ENCODE measurements around the gene RPS3. TPM values are rescaled to one million over a fixed set of nuclear protein-coding genes. Genes with fewer than 3 reads are reported as not detected.
"Not testable (repeated sequence)": the region's sequence is repeated elsewhere in the genome, so short reads cannot be mapped to it uniquely, and the experiment has no call there.

Gene RPS3
- polyA plus RNA-seq, 4 donors, result 1,492 to 4,274 (median 3,256) TPM

- DNase-seq, result peak; percentile 80 to 94
- H3K4me3 ChIP-seq (ENCODE audit: low read depth in 1 of 3, low read length in 3 of 3), result no peak overlapping the region
- FAIRE-seq, result no peak
- H3K36me3 ChIP-seq (ENCODE audit: control insufficient read depth in 3 of 3, insufficient read depth in 2 of 3, low read depth in 1 of 3, low read length in 3 of 3), result no peaks in the 10 kb centered on the region
- H3K27ac ChIP-seq (ENCODE audit: low read depth in 1 of 3, low read length in 2 of 3), result peak overlapping the region; percentile 89 to 93 (median 90)
- peaks cover 0 to 17% (median 2%) of the 10 kb centered on the region in 3 donors for H3K4me1 ChIP-seq (ENCODE audit: control insufficient read depth in 3 of 3, insufficient read depth in 2 of 3, low read depth in 1 of 3, low read length in 2 of 3)
- WGBS, 3 donors, result 7 to 36% (median 23%) methylated on average over 8 of the region's 8 CpGs
- H3K27me3 ChIP-seq (ENCODE audit: control insufficient read depth in 3 of 3, insufficient read depth in 3 of 3, low read length in 3 of 3), result no peaks in the 10 kb centered on the region
- H3K9me3 ChIP-seq (ENCODE audit: control insufficient read depth in 2 of 2, insufficient read depth in 1 of 2, low read depth in 1 of 2, low read length in 1 of 2), result peaks cover 0 to 5% of the 10 kb centered on the region in 2 donors
Measured at GRCh38 chr11:75371949-75372876, 27.1 kb upstream of the RPS3 start.

- Histone ChIP-seq H3K4me3 (ENCODE audit: low read depth in 1 of 3, low read length in 3 of 3) (no peak overlapping the region), H3K36me3 (ENCODE audit: control insufficient read depth in 3 of 3, insufficient read depth in 2 of 3, low read depth in 1 of 3, low read length in 3 of 3) (no peaks in the 10 kb centered on the region), H3K27ac (ENCODE audit: low read depth in 1 of 3, low read length in 2 of 3) (peak overlapping the region in 1 of 3 donors; percentile 90), H3K9me3 (ENCODE audit: control insufficient read depth in 2 of 2, insufficient read depth in 1 of 2, low read depth in 1 of 2, low read length in 1 of 2) (peaks cover 0 to 5% of the 10 kb centered on the region in 2 donors), H3K27me3 (ENCODE audit: control insufficient read depth in 3 of 3, insufficient read depth in 3 of 3, low read length in 3 of 3) (no peaks in the 10 kb centered on the region), H3K4me1 (ENCODE audit: control insufficient read depth in 3 of 3, insufficient read depth in 2 of 3, low read depth in 1 of 3, low read length in 2 of 3) (peaks cover 0 to 17% (median 2%) of the 10 kb centered on the region in 3 donors)
- WGBS, 3 donors, result 54 to 76% (median 60%) methylated on average over 8 of the region's 8 CpGs
- FAIRE-seq, result no peak
- peak; percentile 45 to 77 for DNase-seq
Measured at GRCh38 chr11:75373201-75373600, 26.1 kb upstream of the RPS3 start.

DNA sequence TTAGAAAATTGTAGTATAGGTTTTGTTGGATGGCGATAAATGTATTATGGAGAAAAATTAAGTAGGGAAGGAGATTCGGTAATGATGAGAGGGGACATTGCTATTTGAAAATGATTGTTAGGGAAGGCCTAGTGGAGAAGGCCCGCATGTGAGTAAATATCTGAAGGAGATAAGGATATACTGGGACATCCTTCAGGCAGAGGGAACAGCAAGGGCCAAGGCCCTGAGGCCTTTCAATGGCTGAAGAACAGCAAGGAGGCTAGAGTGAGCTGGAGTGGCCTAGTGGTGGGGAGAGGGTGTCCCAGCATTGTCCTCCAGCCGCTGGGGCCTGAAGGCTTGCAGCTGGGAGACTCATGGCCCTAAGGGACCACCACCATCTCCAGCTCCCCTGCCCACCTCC, 24.7 kb upstream of the RPS3 start:
- no peaks in the 10 kb centered on the region for H3K9me3 ChIP-seq (ENCODE audit: control insufficient read depth in 2 of 2, insufficient read depth in 1 of 2, low read depth in 1 of 2, low read length in 1 of 2)
- H3K4me1 ChIP-seq (ENCODE audit: control insufficient read depth in 3 of 3, insufficient read depth in 2 of 3, low read depth in 1 of 3, low read length in 2 of 3), result peaks cover 0 to 26% (median 6%) of the 10 kb centered on the region in 3 donors
- FAIRE-seq (no peak), DNase-seq (no peak)
- WGBS, 3 donors, result 89 to 93% (median 91%) methylated on average over 3 to 4 of the region's 4 CpGs
- H3K4me3 ChIP-seq (ENCODE audit: low read depth in 1 of 3, low read length in 3 of 3), result no peak overlapping the region
- no peaks in the 10 kb centered on the region for H3K36me3 ChIP-seq (ENCODE audit: control insufficient read depth in 3 of 3, insufficient read depth in 2 of 3, low read depth in 1 of 3, low read length in 3 of 3)
- no peak overlapping the region for H3K27ac ChIP-seq (ENCODE audit: low read depth in 1 of 3, low read length in 2 of 3)
- H3K27me3 ChIP-seq (ENCODE audit: control insufficient read depth in 3 of 3, insufficient read depth in 3 of 3, low read length in 3 of 3), result no peaks in the 10 kb centered on the region

DNA sequence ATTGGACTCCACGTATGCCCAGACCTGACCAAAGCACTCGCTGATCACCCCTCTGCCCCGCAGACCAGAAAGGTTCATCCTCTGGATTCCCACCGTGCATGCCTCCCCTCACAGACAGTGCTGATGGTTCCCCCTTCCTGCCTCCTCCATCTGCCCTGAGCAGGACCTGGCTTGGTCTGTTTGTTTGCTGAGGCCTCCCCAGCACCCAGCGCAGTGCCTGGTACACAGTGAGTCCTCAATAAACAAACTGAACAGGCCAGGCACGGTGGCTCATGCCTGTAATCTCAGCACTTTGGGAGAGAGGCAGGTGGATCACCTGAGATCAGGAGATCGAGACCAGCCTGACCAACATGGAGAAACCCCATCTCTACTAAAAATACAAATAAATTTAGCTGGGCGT, 23.7 kb upstream of the RPS3 start:
- Histone ChIP-seq H3K27me3 (ENCODE audit: control insufficient read depth in 3 of 3, insufficient read depth in 3 of 3, low read length in 3 of 3) (no peaks in the 10 kb centered on the region), H3K27ac (ENCODE audit: low read depth in 1 of 3, low read length in 2 of 3) (no peak overlapping the region), H3K36me3 (ENCODE audit: control insufficient read depth in 3 of 3, insufficient read depth in 2 of 3, low read depth in 1 of 3, low read length in 3 of 3) (no peaks in the 10 kb centered on the region), H3K4me3 (ENCODE audit: low read depth in 1 of 3, low read length in 3 of 3) (no peak overlapping the region), H3K9me3 (ENCODE audit: control insufficient read depth in 2 of 2, insufficient read depth in 1 of 2, low read depth in 1 of 2, low read length in 1 of 2) (no peaks in the 10 kb centered on the region), H3K4me1 (ENCODE audit: control insufficient read depth in 3 of 3, insufficient read depth in 2 of 3, low read depth in 1 of 3, low read length in 2 of 3) (peaks cover 0 to 35% (median 6%) of the 10 kb centered on the region in 3 donors)
- WGBS, 3 donors, result 78 to 86% (median 84%) methylated on average over 8 of the region's 8 CpGs
- FAIRE-seq, result no peak
- DNase-seq, result no peak

GRCh38 chr11:75376175-75376574, 23.1 kb upstream of the RPS3 start:
- no peaks in the 10 kb centered on the region for H3K36me3 ChIP-seq (ENCODE audit: control insufficient read depth in 3 of 3, insufficient read depth in 2 of 3, low read depth in 1 of 3, low read length in 3 of 3)
- DNase-seq (no peak), FAIRE-seq (no peak)
- H3K4me3 ChIP-seq (ENCODE audit: low read depth in 1 of 3, low read length in 3 of 3), result no peak overlapping the region
- 84 to 89% (median 85%) methylated on average over 9 of the region's 9 CpGs for WGBS, 3 donors
- H3K9me3 ChIP-seq (ENCODE audit: control insufficient read depth in 2 of 2, insufficient read depth in 1 of 2, low read depth in 1 of 2, low read length in 1 of 2), result no peaks in the 10 kb centered on the region
- H3K27ac ChIP-seq (ENCODE audit: low read depth in 1 of 3, low read length in 2 of 3), result peak overlapping the region in 1 of 3 donors; percentile 9
- H3K27me3 ChIP-seq (ENCODE audit: control insufficient read depth in 3 of 3, insufficient read depth in 3 of 3, low read length in 3 of 3), result no peaks in the 10 kb centered on the region
- peaks cover 4 to 40% (median 9%) of the 10 kb centered on the region in 3 donors for H3K4me1 ChIP-seq (ENCODE audit: control insufficient read depth in 3 of 3, insufficient read depth in 2 of 3, low read depth in 1 of 3, low read length in 2 of 3)

DNA sequence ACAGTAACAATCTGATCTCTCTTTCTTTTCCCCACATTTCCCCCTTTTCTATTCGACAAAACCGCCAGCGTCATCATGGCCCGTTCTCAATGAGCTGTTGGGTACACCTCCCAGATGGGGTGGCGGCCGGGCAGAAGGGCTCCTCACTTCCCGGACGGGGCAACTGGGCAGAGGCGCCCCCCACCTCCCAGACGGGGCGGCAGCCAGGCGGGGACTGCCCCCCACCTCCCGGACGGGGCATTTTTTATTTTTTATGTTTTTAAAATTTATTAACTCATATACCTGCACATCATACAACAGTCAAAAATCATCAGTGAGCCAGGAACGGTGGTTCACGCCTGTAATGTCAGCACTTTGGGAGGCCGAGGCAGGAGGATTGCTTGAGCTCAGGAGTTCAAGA, 20.5 kb upstream of the RPS3 start:
- H3K27me3 ChIP-seq (ENCODE audit: control insufficient read depth in 3 of 3, insufficient read depth in 3 of 3, low read length in 3 of 3); H3K36me3 ChIP-seq (ENCODE audit: control insufficient read depth in 3 of 3, insufficient read depth in 2 of 3, low read depth in 1 of 3, low read length in 3 of 3); FAIRE-seq; H3K4me3 ChIP-seq (ENCODE audit: low read depth in 1 of 3, low read length in 3 of 3); DNase-seq; H3K9me3 ChIP-seq (ENCODE audit: control insufficient read depth in 2 of 2, insufficient read depth in 1 of 2, low read depth in 1 of 2, low read length in 1 of 2): not testable (repeated sequence)
- Histone ChIP-seq H3K27ac (ENCODE audit: low read depth in 1 of 3, low read length in 2 of 3) (peak overlapping the region in 1 of 3 donors; percentile 56), H3K4me1 (ENCODE audit: control insufficient read depth in 3 of 3, insufficient read depth in 2 of 3, low read depth in 1 of 3, low read length in 2 of 3) (peaks cover 4 to 26% (median 9%) of the 10 kb centered on the region in 3 donors)
- WGBS, 3 donors, result 85 to 92% (median 91%) methylated on average over 17 of the region's 17 CpGs

DNA sequence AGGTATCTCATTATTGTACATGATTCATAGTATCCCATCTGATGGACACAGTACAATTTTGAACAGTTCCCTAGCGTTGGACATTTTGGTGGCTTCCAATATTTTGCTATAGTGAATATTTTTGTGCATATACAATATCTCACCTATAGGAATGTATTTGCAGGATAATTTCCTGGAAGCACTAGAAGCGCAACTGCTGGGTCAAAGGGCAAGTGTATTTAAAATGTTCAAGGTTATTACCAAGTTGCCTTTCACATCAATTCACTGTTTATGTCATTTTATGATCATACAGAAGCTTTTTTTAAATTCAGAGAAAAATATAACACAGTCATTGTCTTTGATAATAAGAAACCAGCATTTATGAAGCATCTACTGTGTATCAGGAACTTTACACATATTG, 19.1 kb upstream of the RPS3 start:
- Histone ChIP-seq H3K4me3 (ENCODE audit: low read depth in 1 of 3, low read length in 3 of 3) (no peak overlapping the region), H3K9me3 (ENCODE audit: control insufficient read depth in 2 of 2, insufficient read depth in 1 of 2, low read depth in 1 of 2, low read length in 1 of 2) (no peaks in the 10 kb centered on the region), H3K36me3 (ENCODE audit: control insufficient read depth in 3 of 3, insufficient read depth in 2 of 3, low read depth in 1 of 3, low read length in 3 of 3) (no peaks in the 10 kb centered on the region), H3K27ac (ENCODE audit: low read depth in 1 of 3, low read length in 2 of 3) (peak overlapping the region; percentile 25 to 85 (median 53)), H3K27me3 (ENCODE audit: control insufficient read depth in 3 of 3, insufficient read depth in 3 of 3, low read length in 3 of 3) (no peaks in the 10 kb centered on the region), H3K4me1 (ENCODE audit: control insufficient read depth in 3 of 3, insufficient read depth in 2 of 3, low read depth in 1 of 3, low read length in 2 of 3) (peaks cover 4 to 28% (median 9%) of the 10 kb centered on the region in 3 donors)
- 30 to 65% (median 50%) methylated on average over 2 of the region's 2 CpGs for WGBS, 3 donors
- peak in 1 of 2 donors; percentile 53 for DNase-seq
- no peak for FAIRE-seq

GRCh38 chr11:75380716-75381420, 18.4 kb upstream of the RPS3 start:
- Histone ChIP-seq H3K9me3 (ENCODE audit: control insufficient read depth in 2 of 2, insufficient read depth in 1 of 2, low read depth in 1 of 2, low read length in 1 of 2) (no peaks in the 10 kb centered on the region), H3K27me3 (ENCODE audit: control insufficient read depth in 3 of 3, insufficient read depth in 3 of 3, low read length in 3 of 3) (no peaks in the 10 kb centered on the region), H3K36me3 (ENCODE audit: control insufficient read depth in 3 of 3, insufficient read depth in 2 of 3, low read depth in 1 of 3, low read length in 3 of 3) (no peaks in the 10 kb centered on the region), H3K27ac (ENCODE audit: low read depth in 1 of 3, low read length in 2 of 3) (peak overlapping the region; percentile 53 to 85 (median 75)), H3K4me1 (ENCODE audit: control insufficient read depth in 3 of 3, insufficient read depth in 2 of 3, low read depth in 1 of 3, low read length in 2 of 3) (peaks cover 4 to 28% (median 9%) of the 10 kb centered on the region in 3 donors), H3K4me3 (ENCODE audit: low read depth in 1 of 3, low read length in 3 of 3) (no peak overlapping the region)
- DNase-seq (peak; percentile 79 to 85), FAIRE-seq (no peak)
- 29 to 67% (median 39%) methylated on average over 7 of the region's 7 CpGs for WGBS, 3 donors
